ENCODE data around the gene CRTAP.
"Not testable (repeated sequence)": the region's sequence is repeated elsewhere in the genome, so short reads cannot be mapped to it uniquely, and the experiment has no call there.

Gene CRTAP

DNA sequence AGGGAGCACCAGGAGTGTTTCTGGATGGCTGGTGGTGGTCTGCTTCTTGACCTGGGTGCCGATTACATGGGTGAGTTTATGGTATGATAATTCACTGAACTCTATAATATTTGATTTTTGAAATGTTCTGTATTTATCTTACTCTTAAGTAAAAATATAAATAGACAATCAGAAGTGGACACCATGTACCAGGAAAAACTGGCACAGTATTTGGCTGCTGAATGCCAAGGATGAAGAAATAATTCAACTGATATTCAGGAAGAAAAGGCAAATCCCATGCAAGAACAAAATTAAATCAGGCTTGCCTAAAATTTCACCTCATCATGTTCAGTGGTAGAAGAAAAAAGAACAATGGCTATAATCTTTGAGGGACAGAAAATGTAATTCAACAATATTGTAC is 51.6 kb downstream of the CRTAP start:
- no peak for TF ChIP-seq GATA1 (IDR thresholded peaks at IDR 0.05; ENCODE audit: low read depth, low read length)
- no peak for TF ChIP-seq POLR2A (IDR thresholded peaks at IDR 0.05; ENCODE audit: low read length)

DNA sequence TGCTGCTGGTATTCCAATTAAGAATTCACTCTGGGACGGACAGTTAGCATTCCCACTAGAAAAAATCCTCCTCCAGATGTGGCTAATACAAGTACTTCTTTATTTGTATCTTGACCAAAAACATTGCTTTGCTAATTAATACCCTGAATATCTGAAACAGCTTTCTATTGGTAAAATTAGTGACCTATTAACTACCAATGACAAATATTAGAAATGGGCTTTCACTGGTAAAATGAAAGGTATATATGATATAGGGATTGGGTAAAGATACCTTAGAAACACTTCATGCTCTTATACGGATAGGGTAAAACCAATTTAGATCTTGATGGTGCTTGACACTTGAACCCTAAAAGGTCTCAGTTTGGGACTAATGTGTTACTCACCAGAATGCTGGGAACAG is 52.3 kb downstream of the CRTAP start:
- no peak for DNase-seq
- no peak for TF ChIP-seq GATA1 (IDR thresholded peaks at IDR 0.05; ENCODE audit: low read depth, low read length)
- TF ChIP-seq POLR2A (IDR thresholded peaks at IDR 0.05; ENCODE audit: low read length) = no peak

More for the DNA sequence above, 51.6 kb downstream of the CRTAP start:
- no peak for DNase-seq

DNA sequence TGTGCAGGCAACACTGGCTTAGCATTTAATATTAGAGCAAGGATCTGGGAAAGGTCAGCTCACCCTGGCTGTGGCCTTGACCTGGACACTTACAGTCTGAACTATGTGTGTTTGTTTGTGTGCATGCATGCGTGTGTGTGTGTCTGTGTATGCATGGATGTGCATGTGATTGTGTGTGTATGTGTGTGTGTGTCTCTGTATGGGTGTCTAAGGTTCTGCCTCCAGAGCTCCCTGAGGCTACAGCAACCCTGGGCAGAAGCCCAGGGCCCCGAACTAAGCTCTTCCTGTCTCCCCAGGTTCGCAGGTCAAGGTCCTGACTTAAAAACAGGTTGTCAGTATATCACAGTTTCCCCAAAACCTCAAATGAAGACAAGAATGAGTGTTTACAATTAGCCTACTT is 53.5 kb downstream of the CRTAP start:
- TF ChIP-seq POLR2A (IDR thresholded peaks at IDR 0.05; ENCODE audit: low read length) (no peak), GATA1 (IDR thresholded peaks at IDR 0.05; ENCODE audit: low read depth, low read length) (no peak)
- no peak for DNase-seq

DNA sequence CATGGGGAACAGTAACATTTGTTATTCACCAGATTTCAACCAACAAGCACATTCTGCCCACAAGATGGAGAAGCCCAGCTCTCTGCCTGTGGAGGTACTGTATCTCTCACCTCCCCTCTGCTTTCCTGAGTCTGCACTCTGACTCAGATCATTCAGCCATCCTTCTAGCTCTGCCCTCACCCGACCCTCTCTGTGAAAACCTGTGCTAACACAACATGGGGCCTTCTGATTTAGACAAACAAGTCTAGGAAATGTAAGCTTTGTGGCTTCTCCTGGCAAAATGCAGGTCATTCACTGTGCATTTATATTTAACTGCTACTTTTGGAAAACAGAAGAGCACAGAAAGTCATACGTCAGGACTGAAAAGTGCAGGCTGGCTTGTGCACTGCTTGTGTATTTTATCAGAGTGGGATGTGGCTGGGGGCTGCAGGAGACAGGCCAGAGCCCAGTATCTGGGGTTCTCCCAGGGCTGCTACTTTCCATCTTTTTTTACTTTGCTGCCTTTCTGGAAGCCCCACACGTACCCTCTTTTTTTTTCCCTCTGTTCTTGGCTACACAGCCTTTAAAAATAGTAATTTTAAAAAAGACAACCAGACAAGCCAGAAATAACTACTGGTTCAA is 54.0 kb downstream of the CRTAP start:
- no peak for TF ChIP-seq GATA1 (IDR thresholded peaks at IDR 0.05; ENCODE audit: low read depth, low read length)
- no peak for TF ChIP-seq POLR2A (IDR thresholded peaks at IDR 0.05; ENCODE audit: low read length)
- no peak for DNase-seq

DNA sequence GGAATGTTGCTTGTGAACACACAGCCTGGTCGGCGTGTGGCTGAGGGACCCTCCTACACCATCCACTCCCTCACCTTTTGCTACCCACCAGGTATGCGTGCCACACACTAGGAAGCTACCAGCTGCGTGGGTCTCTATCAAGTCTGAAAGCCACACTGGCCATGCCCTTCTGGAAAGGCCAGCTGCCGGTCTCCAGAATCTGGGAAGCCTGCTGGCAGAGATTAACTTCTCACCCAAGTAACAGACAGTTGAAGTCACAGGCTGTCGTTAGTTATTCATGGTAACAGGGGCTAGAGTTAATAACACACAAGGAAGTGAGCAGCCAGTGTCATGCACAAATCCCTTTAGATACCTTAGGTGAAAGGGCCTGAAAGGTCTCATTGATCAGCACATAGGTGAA is 56.7 kb downstream of the CRTAP start:
- no peak for DNase-seq
- no peak for TF ChIP-seq POLR2A (IDR thresholded peaks at IDR 0.05; ENCODE audit: low read length)
- TF ChIP-seq GATA1 (IDR thresholded peaks at IDR 0.05; ENCODE audit: low read depth, low read length) = no peak

DNA sequence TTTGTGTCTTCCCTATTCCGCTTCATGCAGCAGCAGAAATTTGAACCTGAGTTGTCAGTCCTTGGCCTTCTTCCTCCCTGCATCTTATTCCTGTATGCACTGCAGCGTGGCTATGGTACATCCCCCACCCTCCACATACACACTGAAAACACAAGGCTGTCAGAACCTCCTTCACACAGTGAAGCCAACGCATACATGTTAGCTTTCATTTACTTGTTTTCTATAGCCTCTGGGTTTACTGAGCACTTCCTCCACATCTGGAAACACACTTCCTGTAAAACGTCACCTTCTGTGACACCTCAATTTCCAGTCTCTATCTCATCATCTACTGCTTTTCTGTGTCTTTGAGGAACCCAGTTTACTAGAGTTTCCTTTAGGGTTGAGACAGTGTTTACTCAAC is 57.8 kb downstream of the CRTAP start:
- DNase-seq = no peak
- TF ChIP-seq GATA1 (IDR thresholded peaks at IDR 0.05; ENCODE audit: low read depth, low read length) (no peak), POLR2A (IDR thresholded peaks at IDR 0.05; ENCODE audit: low read length) (no peak)

DNA sequence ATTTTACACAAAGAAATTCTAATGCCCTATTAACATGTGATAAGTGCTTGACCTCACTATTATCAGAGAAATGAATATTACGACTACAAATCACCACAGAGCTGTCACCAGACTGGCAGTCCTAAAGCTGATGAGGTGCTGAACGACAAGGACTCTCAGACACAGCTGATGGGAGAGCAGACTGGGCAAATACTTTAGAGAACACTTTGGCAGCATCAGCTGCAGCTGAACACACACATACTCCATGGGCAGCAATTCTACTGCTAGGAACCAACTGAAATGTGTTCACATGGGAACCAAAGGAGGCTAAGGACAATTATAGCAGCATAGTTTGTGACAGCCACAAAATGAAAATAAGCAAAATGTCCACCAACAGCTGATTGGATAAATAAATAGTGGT is 59.3 kb downstream of the CRTAP start:
- no peak for DNase-seq
- no peak for TF ChIP-seq POLR2A (IDR thresholded peaks at IDR 0.05; ENCODE audit: low read length)
- no peak for TF ChIP-seq GATA1 (IDR thresholded peaks at IDR 0.05; ENCODE audit: low read depth, low read length)

DNA sequence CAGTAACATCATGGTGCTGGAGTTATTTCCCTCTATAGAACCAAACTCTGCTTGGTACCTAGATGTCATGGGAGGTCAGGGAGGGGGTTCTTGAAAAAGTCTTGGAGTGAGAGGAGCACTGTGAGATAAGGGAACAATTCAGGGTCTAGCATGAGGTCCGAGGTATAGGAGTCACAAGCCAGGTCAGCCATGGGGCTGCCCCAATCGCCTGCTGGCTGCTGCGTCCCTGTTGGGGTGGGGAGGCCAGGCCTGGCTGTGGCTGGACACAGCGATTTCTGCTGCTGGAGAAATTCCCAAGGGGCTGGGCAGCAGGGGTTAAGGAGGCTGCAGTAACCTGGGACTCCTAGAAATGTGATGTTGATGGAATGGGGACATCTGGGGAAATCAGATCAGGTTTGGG is 59.9 kb downstream of the CRTAP start:
- TF ChIP-seq POLR2A (IDR thresholded peaks at IDR 0.05; ENCODE audit: low read length) (no peak), GATA1 (IDR thresholded peaks at IDR 0.05; ENCODE audit: low read depth, low read length) (no peak)
- DNase-seq = no peak

DNA sequence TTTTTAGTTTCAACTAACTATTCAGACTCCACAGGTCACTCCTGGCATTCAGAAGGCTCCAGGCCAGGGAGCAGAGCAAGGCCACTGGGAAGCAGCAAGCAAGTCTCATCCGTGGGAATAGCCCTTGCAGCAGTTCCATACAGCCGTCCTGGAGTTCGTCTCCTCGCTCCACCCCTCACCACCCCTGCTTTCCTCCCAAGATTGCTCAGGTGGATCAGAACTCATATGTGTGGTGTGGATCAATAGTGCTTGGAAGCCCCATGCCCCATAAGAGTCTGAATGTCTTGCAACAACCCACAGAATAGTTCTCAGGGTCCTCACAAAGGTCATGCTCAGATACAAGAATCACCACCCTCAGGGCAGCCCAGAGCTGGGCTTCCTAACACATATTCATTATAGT is 60.3 kb downstream of the CRTAP start:
- no peak for TF ChIP-seq POLR2A (IDR thresholded peaks at IDR 0.05; ENCODE audit: low read length)
- no peak for TF ChIP-seq GATA1 (IDR thresholded peaks at IDR 0.05; ENCODE audit: low read depth, low read length)
- no peak for DNase-seq

DNA sequence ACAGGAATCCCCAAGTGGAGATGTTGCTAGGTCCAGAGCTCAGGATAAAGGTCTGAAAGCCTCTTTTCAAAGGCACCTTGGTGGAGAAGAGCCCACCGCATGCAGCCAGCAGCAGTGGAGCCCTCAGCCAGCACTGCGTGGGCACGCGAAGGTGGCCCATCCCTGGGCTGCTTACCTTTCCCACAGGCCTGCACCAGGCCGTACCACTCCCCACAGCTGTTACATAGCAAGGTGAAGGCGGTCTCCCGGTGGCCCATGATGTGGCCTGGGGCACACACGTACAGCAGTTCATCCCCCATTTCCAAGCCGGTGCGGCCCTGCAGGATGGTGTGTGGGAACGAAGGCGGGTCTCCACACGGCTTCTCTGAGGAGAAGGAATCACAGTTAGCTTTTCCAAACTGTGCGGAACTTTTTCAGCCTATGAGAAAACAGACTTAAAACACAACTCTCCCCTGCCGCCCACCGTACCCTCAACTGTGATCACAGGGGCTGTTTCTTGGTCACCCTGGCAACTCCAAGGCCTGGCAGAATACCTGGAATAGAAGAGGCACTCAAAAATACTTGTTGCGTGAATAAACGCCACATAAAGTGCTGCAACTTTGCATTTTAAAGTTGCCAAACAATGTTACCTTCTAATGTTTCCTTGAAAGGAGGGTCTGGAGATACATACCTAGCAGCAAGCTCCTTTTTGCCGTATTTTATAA is 61.0 kb downstream of the CRTAP start:
- DNase-seq = no peak
- TF ChIP-seq GATA1 (IDR thresholded peaks at IDR 0.05; ENCODE audit: low read depth, low read length) (no peak), POLR2A (IDR thresholded peaks at IDR 0.05; ENCODE audit: low read length) (no peak)

DNA sequence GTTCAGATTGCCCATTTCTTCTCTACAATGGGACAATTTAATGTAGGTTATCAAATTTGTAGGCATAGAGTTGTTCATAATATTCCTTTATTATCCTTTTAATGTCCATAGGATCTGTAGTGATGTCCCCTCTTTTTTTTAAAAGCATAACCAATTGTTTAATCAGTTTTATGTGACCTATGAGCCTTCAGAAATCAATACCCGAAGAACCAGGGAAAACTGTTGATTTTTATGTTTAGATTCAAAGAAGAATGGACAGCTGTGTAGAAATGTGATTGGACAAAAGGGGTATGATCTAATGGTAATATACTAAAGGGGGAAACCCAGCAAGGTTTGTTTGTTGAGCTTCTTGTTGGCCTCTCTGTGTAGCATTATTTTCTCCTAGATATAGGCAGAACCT is 65.3 kb downstream of the CRTAP start:
- TF ChIP-seq GATA1 (IDR thresholded peaks at IDR 0.05; ENCODE audit: low read depth, low read length) (no peak), POLR2A (IDR thresholded peaks at IDR 0.05; ENCODE audit: low read length) (no peak)
- DNase-seq = no peak

DNA sequence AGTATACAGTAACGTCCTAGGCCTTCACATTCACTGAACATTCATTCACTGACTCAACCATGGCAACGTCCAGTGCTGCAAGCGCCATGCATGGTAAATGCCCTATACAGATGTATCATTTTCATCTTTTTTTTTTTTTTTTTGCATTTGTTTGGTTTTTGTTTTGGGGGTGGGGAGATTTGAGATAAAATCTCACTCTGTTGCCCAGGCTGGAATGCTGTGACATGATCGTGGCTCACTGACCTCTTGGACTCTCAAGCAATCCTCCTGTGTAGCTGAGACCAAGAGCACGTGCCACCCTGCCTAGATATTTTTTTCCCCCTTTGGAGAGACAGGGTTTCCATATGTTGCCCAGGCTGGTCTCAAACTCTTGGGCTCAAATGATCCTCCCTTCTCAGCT is 67.4 kb downstream of the CRTAP start:
- DNase-seq = no peak

DNA sequence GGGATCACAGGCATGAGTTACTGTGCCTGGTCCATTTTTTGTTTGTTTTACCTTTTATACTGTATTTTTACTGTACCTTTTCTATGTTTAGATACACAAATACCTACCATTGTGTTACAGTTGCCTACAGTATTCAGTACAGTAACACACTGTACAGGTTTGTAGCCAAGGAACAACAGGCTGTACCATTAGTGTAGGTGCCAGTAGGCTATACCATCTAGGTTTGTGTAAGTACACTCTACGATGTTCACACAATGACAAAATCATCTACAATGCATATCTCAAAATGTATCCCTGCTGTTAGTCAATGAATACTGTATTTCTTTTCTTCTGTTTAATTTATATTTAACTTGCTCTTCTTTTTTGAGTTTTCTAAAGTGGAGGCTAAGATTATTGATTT is 67.8 kb downstream of the CRTAP start:
- not testable (repeated sequence) for DNase-seq

More for the DNA sequence above, 67.4 kb downstream of the CRTAP start:
- no peak for TF ChIP-seq GATA1 (IDR thresholded peaks at IDR 0.05; ENCODE audit: low read depth, low read length)
- no peak for TF ChIP-seq POLR2A (IDR thresholded peaks at IDR 0.05; ENCODE audit: low read length)

DNA sequence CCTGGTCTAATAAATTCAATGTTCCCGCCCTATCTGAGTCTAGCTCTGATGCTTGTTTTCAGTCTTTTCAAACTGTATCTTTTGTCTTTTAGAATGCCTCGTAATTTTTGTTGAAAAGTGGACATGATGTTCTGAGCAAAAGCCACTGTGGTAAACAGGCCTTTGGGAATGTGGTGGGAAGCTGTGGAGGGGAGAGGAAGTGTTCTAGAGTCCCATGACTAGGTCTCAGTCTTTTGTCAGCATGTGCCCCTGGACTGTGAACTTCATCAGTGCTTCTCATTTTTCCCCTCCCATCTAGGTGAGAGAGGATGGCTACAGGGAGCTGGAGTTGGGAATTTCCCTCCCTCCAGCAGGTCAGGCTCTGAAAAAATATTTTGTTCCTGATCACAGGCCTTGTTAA is 71.0 kb downstream of the CRTAP start:
- DNase-seq = no peak
- TF ChIP-seq POLR2A (IDR thresholded peaks at IDR 0.05; ENCODE audit: low read length) = no peak
- no peak for TF ChIP-seq GATA1 (IDR thresholded peaks at IDR 0.05; ENCODE audit: low read depth, low read length)

All from erythroblast (primary cell).